ENCODE measurements around the gene ENTHD1.

- TF ChIP-seq CTCF (IDR thresholded peaks at IDR 0.05) (no peak), POLR2AphosphoS5 (IDR thresholded peaks at IDR 0.05) (no peak)
These were observed 23.7 kb upstream of the ENTHD1 start for GRCh38 chr22:39917197-39917643.

Data from esophagus muscularis mucosa (tissue), 3 donors.